Cardiac fibroblast (primary cell): ENCODE measurements around the gene C22orf23.

Experiments used
- DNase-seq, 2 donors: peaks; one replicate each; pipeline versions ENCODE4 v3.0.0 to v3.0.0-alpha.2; 2010; ENCODE audit warnings: low read depth in 2 of 2
- H3K4me3 ChIP-seq, 2 donors: replicated peaks in 1 of 2; 1 replicate in 1 of 2; 2 replicates in 1 of 2; pipeline ENCODE4 v1.5.1; 2011; ENCODE audit warnings: low read depth in 2 of 2, low read length in 2 of 2, mild to moderate bottlenecking in 2 of 2, moderate library complexity in 1 of 2
- TF ChIP-seq, protein P1 (sequence below): IDR thresholded peaks from one replicate; pipeline ENCODE4 v1.5.1; 2011; ENCODE audit warnings: low read depth, mild to moderate bottlenecking, low read length, inconsistent platforms

The C22orf23 gene

DNA sequence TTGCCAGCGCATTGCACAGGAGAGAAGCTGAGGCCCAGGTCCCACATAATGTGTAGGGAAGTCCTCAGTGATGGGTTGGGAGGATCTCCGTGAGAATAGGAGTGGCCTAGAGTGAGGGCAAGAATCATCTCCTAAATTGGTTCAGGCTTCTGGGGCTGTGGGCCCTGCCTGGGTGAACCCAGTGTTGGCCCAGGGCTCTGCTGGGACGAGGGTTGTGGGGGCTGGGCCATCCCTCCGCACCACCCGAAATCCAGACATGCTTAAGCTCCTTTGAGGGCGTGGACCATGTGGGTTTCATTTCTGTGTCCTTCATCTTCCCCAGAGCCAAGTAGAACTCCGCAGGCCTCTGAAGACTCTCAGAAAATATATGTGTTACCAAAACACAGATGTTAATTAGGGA is 43.6 kb downstream of the C22orf23 start:
- no peak for DNase-seq
- TF ChIP-seq, protein P1, sequence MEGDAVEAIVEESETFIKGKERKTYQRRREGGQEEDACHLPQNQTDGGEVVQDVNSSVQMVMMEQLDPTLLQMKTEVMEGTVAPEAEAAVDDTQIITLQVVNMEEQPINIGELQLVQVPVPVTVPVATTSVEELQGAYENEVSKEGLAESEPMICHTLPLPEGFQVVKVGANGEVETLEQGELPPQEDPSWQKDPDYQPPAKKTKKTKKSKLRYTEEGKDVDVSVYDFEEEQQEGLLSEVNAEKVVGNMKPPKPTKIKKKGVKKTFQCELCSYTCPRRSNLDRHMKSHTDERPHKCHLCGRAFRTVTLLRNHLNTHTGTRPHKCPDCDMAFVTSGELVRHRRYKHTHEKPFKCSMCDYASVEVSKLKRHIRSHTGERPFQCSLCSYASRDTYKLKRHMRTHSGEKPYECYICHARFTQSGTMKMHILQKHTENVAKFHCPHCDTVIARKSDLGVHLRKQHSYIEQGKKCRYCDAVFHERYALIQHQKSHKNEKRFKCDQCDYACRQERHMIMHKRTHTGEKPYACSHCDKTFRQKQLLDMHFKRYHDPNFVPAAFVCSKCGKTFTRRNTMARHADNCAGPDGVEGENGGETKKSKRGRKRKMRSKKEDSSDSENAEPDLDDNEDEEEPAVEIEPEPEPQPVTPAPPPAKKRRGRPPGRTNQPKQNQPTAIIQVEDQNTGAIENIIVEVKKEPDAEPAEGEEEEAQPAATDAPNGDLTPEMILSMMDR = no peak
- H3K4me3 ChIP-seq = no peak overlapping the region

DNA sequence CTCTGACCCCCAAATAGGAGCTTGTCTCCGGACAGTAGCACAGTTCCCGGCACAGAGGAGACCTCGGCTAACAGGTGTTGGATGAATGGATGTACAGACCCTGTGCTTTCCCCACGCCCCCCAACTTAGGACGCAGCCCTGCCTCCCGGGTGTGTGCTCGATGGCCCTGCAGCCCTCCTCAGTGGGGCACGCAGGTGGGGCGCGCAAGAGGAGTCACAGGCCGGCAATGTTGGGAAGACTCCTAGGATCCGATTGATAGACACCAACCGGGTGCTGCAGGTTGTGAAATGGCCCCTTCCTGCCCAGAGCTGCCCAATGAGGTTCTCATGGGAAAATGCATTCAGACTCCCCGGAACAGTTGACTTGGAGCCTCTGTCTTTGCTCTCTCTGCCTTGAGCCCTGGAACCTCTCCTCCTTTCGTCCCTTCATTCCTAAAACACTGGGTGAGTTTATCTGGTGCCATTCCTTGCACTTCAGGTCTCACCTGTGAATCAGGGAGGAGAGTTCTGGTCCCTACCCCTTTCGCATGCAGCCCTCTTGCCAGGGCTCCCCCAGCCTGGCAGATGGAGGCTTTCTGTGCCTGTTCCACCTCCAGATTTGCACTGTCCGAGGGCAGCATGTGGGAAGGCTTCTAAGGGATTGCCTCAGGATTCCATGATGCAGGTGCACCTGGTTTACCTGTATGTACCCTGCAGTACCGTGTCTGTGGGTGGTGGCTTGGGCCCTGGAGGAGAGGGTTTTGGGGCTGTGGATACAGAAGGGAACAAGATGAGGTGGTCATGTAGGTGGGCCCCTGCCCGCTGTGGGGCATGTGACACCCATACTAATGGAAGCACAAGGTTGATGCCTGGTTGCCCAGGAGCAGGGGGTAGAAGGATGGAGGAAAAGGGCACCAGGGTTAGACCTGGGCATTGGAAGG is 46.1 kb downstream of the C22orf23 start:
- TF ChIP-seq, protein P1 = no peak

DNA sequence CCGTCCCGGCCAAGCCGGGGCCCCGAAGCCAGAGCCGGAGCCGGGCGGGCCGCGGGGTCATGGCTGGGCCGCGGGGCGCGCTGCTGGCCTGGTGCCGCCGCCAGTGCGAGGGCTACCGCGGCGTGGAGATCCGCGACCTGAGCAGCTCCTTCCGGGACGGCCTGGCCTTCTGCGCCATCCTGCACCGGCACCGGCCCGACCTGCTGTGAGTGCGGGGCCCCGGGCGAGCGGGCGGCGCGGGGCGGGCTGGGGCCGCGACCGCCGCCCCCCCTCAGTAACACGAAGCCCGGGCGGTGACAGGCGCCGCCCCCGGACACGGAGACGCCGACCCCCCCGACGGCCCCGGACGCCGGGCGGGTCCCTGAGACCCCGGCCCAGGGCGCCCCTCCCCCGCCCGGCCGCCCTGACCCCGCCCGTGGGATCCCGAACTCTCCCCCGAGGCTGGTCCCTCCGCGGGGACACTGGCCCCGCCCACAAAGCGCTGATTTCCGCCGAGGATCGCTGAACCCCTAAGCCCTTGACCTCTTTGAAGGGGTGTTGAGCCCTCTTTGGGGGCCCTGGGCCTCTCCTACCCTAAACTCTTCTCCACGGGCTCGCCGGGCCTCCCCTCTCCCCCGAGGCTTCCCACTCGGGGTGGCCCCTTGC is 46.9 kb downstream of the C22orf23 start:
- TF ChIP-seq, protein P1 = no peak
- H3K4me3 ChIP-seq = peak overlapping the region; percentile 66 to 72
- no peak for DNase-seq

More for the DNA sequence above, 46.1 kb downstream of the C22orf23 start:
- peak overlapping the region; percentile 66 to 72 for H3K4me3 ChIP-seq
- DNase-seq = peak in 1 of 2 donors; percentile 41

DNA sequence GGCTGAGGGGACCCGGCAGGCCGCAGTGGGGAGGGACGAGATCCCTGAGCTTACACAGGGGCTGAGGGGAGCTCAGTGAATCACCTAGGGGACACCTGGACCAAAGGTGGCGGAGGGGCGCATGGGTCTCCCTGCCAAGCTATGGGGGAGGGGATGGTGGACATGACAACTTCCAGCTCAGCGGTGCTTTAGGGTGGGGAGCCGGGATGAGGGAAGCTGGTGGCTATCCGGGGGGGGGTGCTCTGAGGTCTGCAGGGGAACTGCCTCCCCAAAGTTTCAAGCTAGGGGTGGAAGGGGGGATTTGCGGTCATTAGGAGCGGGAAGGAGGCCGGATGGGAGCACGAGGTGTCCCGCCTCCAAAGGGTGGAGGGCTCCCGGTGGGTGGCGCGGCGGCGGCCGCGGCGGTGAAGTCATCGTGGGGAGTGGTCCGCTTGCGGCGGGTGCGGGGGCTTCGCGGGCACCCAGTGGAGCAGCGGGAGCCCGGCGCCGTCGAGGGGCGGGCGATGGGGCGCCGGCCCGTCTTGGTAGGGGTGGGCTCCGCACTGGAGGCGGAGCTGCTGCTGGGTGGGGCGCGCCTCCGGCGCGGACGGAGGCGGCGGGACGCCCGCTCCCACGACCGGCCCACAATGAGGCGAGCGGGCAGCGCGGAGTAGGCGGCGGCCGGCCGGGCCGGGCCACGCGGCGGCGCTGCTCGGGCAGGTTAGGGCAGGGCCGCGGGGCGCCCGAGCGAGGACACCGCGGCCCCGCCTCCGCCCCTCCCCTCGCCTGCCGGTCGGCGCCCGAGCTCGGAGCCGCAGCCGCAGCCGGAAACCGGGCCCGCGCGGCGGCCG is 47.7 kb downstream of the C22orf23 start, which contains the start of gene MICALL1:
Gene MICALL1 (plus strand): TSS at position 764 of the 830 bp plus-strand sequence. CDS start 126 bp downstream, outside the sequence.
- DNase-seq = peak; percentile 70 to 78
- TF ChIP-seq, protein P1 = no peak
- peak within 1 kb of the TSS; percentile 66 to 72 for H3K4me3 ChIP-seq

DNA sequence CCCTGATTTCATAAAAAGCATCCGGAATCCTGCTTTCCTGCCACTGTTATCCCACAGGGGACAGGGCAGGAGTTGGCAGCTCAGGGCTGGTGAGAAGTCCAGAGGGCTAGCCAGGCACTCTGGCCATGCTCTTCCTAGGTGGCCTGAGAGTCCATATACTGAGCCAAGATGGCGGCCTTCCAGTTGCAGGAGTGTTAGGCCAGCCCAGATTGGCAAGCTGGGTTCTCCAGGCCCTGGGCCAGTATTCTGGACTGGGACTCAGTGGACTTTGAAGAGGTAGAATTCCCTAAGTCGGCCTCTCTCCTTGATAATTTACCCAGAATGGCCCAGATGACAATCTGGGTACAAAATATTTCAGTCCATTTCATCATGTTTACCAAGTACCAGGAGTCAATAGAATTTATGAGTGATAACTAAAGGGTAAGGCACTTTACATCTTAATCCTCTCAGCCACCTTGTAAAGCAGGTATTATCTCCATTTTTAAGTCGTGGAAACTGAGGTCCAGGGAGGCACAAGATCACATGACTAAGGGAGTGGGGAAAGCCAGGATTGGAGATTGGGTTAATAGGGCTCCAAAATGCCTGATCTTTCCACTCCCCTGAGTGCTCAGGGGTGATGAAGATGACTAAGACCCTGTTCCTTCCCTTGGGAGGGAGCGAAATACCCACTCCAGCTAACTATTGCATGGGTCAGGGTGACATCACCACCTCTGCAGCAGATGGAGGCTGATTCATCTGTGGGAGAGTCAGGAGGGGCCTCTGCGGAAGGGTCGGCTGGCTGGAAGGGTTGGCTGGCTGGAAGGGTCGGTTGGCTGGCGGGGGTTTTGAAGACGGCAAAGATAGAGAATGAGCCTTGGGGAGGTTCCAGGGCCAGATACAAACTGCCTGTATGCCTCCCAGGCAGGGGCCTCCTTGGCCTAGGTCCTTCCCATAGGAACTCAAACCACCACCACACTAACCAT is 48.5 kb downstream of the C22orf23 start:
- TF ChIP-seq, protein P1 = no peak
- peak overlapping the region; percentile 40 to 66 for H3K4me3 ChIP-seq
- DNase-seq = peak; percentile 94 to 100
